SU-DHL-6 (cell line): ENCODE measurements around the gene HM13.

ENCODE experiments used
- H2AFZ ChIP-seq: fragments of 200-600 bp; sonication (generic); 2 replicates; pipeline ENCODE4 v1.6.1; 2014; ENCODE audit warnings: low read depth, mild to moderate bottlenecking, moderate library complexity, mixed read lengths, antibody characterized with exemption, low read length; ENCODE audit not compliant: severe bottlenecking
- H3F3A ChIP-seq: fragments of 200-600 bp; shearing (Covaris generic); 2 replicates; pipeline ENCODE4 v1.6.0; 2016; ENCODE audit warnings: antibody characterized with exemption, mild to moderate bottlenecking; ENCODE audit not compliant: insufficient read depth
- H3K27ac ChIP-seq: fragments of 200-600 bp; sonication (generic); 2 replicates; pipeline ENCODE4 v1.5.1; 2016; ENCODE audit warnings: low read depth, mild to moderate bottlenecking, low read length, moderate library complexity, mixed read lengths
- H3K27me3 ChIP-seq: fragments of 200-600 bp; sonication (generic), shearing (Covaris generic); 2 replicates; pipeline ENCODE4 v1.6.0; 2014; ENCODE audit warnings: mild to moderate bottlenecking, low read length
- H3K36me3 ChIP-seq: fragments of 200-600 bp; sonication (generic); 2 replicates; pipeline ENCODE4 v1.6.1; 2014; ENCODE audit warnings: mild to moderate bottlenecking, low read length, mixed read lengths
- H3K4me2 ChIP-seq: fragments of 300-600, 200-600 bp; shearing (Covaris generic), sonication (generic); 2 replicates; pipeline ENCODE4 v1.6.0; 2014; ENCODE audit warnings: low read length, low read depth, mild to moderate bottlenecking; ENCODE audit not compliant: poor library complexity, severe bottlenecking
- H3K4me3 ChIP-seq: fragments of 200-600 bp; sonication (generic); 2 replicates; pipeline ENCODE4 v1.5.1; 2014; ENCODE audit warnings: antibody characterized with exemption, low read length, mild to moderate bottlenecking, mixed read lengths; ENCODE audit not compliant: insufficient read depth, poor library complexity, severe bottlenecking
- H3K79me2 ChIP-seq: fragments of 200-600 bp; sonication (generic); 2 replicates; pipeline ENCODE4 v1.6.1; 2014; ENCODE audit warnings: mild to moderate bottlenecking, low read length, moderate library complexity; ENCODE audit not compliant: insufficient read depth
- H3K9ac ChIP-seq: fragments of 200-600 bp; sonication (generic); 2 replicates; pipeline ENCODE4 v1.7.0; 2014; ENCODE audit warnings: mild to moderate bottlenecking, low read length
- H3K9me2 ChIP-seq: fragments of 200-600 bp; sonication (generic); replicated peaks from 2 replicates; pipeline ENCODE4 v1.6.1; 2014; ENCODE audit warnings: low read length; ENCODE audit not compliant: insufficient read depth
- H3K9me3 ChIP-seq: fragments of 200-600 bp; sonication (generic); 2 replicates; pipeline ENCODE4 v1.6.1; 2014; ENCODE audit warnings: low read length, mixed read lengths; ENCODE audit not compliant: insufficient read depth
- H4K20me1 ChIP-seq: fragments of 200-600 bp; sonication (generic); 2 replicates; pipeline ENCODE4 v1.6.1; 2014; ENCODE audit warnings: low read depth, mild to moderate bottlenecking, antibody characterized with exemption, low read length, moderate library complexity, mixed read lengths
- EZH2phosphoT487 ChIP-seq: fragments of 200-600 bp; sonication (generic), shearing (Covaris generic); conservative IDR thresholded peaks from 2 replicates; pipeline ENCODE4 v1.6.1; 2018; ENCODE audit warnings: mild to moderate bottlenecking, antibody characterized with exemption, low read length, moderate library complexity, mixed read lengths
- TF ChIP-seq, protein P1 (sequence below): fragments of 200-600 bp; sonication (generic); IDR thresholded peaks from one replicate; pipeline ENCODE4 v1.5.1; 2017; ENCODE audit warnings: antibody characterized with exemption, mild to moderate bottlenecking, low read length, moderate library complexity; ENCODE audit not compliant: insufficient read depth, poor library complexity, severe bottlenecking

The HM13 gene

DNA sequence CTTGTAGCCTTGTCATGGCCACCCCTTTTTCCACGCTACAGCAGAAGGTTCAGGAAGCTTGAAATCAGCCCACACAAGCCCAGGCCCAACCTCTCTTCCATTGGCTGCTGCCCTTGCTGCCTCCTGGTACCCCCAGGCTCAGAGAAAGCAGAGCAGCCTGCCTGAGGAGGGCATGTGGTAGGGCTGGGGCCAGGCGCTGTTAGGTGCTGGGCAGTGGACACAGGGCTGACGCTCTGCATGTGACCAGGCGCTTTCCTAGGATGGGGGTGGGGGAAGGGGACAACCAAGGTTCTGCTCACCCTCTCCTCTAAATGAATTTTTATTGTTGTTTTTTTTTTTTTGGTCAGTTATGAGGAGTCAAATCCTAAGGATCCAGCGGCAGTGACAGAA is 54.5 kb downstream of the HM13 start:
- Histone ChIP-seq H2AFZ (no peak overlapping the region), H3K4me3 (no peak overlapping the region), H3F3A (peaks cover 38% of the 10 kb centered on the region), H3K9me3 (no peaks in the 10 kb centered on the region), H3K27ac (peak overlapping the region; percentile 95), H3K9ac (0 out of 2 replicates have a peak overlapping the region, but pooled peaks have one; percentile 0), H3K27me3 (no peaks in the 10 kb centered on the region), H3K36me3 (no peaks in the 10 kb centered on the region), H3K79me2 (no peaks in the 10 kb centered on the region), H4K20me1 (no peaks in the 10 kb centered on the region), H3K4me2 (peak overlapping the region; percentile 11), H3K9me2 (no peaks in the 10 kb centered on the region)
- TF ChIP-seq, protein P1, sequence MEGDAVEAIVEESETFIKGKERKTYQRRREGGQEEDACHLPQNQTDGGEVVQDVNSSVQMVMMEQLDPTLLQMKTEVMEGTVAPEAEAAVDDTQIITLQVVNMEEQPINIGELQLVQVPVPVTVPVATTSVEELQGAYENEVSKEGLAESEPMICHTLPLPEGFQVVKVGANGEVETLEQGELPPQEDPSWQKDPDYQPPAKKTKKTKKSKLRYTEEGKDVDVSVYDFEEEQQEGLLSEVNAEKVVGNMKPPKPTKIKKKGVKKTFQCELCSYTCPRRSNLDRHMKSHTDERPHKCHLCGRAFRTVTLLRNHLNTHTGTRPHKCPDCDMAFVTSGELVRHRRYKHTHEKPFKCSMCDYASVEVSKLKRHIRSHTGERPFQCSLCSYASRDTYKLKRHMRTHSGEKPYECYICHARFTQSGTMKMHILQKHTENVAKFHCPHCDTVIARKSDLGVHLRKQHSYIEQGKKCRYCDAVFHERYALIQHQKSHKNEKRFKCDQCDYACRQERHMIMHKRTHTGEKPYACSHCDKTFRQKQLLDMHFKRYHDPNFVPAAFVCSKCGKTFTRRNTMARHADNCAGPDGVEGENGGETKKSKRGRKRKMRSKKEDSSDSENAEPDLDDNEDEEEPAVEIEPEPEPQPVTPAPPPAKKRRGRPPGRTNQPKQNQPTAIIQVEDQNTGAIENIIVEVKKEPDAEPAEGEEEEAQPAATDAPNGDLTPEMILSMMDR = no peak
- TF ChIP-seq EZH2phosphoT487 = no peak

DNA sequence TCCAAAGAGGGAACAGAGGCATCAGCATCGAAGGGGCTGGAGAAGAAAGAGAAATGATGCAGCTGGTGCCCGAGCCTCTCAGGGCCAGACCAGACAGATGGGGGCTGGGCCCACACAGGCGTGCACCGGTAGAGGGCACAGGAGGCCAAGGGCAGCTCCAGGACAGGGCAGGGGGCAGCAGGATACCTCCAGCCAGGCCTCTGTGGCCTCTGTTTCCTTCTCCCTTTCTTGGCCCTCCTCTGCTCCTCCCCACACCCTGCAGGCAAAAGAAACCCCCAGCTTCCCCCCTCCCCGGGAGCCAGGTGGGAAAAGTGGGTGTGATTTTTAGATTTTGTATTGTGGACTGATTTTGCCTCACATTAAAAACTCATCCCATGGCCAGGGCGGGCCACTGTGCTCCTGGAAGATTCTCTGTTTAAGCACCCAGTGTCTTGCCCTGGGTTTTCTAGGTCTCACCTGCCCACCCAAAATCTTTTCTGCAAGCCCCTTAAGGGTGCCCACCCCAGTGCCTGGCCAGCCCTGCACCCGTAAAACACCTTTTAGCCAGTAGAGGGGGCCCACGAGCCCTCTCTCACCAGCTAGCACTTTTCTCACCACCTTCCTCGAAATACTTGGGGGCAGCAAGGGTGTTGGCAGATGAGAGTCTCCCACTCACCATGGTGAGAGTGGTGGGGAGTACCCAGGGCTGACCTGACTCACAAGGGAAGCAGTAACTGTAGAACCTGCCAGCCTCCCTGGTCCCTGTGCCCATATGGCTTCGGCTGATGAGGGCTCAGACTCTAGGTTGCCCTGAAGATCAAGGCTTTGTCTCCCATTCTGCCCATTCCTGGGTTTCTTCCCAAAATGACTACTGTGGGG is 55.1 kb downstream of the HM13 start:
- no peak for TF ChIP-seq EZH2phosphoT487
- TF ChIP-seq, protein P1 = peak; percentile 84
- Histone ChIP-seq H3K4me3 (no peak overlapping the region), H2AFZ (no peak overlapping the region), H4K20me1 (no peaks in the 10 kb centered on the region), H3K9me3 (no peaks in the 10 kb centered on the region), H3K9me2 (no peaks in the 10 kb centered on the region), H3F3A (peaks cover 44% of the 10 kb centered on the region), H3K36me3 (no peaks in the 10 kb centered on the region), H3K9ac (no peak overlapping the region), H3K79me2 (no peaks in the 10 kb centered on the region), H3K4me2 (peak overlapping the region; percentile 11), H3K27ac (peak overlapping the region; percentile 95), H3K27me3 (no peaks in the 10 kb centered on the region)

DNA sequence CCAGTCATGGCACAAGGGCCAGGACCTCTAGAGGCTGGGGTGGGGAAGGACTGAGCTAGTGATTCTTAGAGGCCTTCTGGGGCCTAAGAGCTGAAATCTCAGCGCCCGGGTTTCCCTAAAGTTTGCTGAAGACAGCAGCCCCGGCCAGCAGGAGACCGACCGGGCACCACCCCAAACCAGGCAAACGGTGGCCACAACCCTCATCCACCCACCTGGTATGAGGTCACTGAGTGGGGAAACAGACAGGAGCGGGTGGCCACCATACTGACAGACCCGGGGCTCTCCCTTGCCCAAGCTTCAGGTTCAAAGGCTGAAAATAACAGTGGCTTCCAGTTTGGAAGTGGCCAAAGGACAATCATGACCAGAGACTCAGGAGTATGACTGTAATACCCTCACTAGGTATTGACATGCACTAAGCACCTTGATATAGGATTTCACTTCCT is 55.8 kb downstream of the HM13 start:
- Histone ChIP-seq H3K9me3 (no peaks in the 10 kb centered on the region), H3K4me3 (no peak overlapping the region), H4K20me1 (no peaks in the 10 kb centered on the region), H3K9ac (no peak overlapping the region), H3K27me3 (no peaks in the 10 kb centered on the region), H2AFZ (no peak overlapping the region), H3K27ac (no peak overlapping the region), H3K79me2 (no peaks in the 10 kb centered on the region), H3F3A (peaks cover 44% of the 10 kb centered on the region), H3K9me2 (no peaks in the 10 kb centered on the region), H3K36me3 (no peaks in the 10 kb centered on the region), H3K4me2 (no peak overlapping the region)
- TF ChIP-seq, protein P1 = no peak
- no peak for TF ChIP-seq EZH2phosphoT487
